ENCODE measurements around the gene CLIC2. TPM values are rescaled to one million over a fixed set of nuclear protein-coding genes. Genes with fewer than 3 reads are reported as not detected.
A peak's percentile ranks its signal among the peaks of the same experiment; 100 is the strongest.
"Not testable (repeated sequence)": the region's sequence is repeated elsewhere in the genome, so short reads cannot be mapped to it uniquely, and the experiment has no call there.

Gene CLIC2
- polyA plus RNA-seq, 4 donors, result 0.89 to 9.9 (median 5.8) TPM

GRCh38 chrX:155345689-155346088 lies 11.3 kb upstream of the CLIC2 start:
- not testable (repeated sequence) for H3K4me3 ChIP-seq (ENCODE audit: low read depth in 1 of 3, low read length in 3 of 3); H3K9me3 ChIP-seq (ENCODE audit: control insufficient read depth in 2 of 2, insufficient read depth in 1 of 2, low read depth in 1 of 2, low read length in 1 of 2); DNase-seq; H3K27me3 ChIP-seq (ENCODE audit: control insufficient read depth in 3 of 3, insufficient read depth in 3 of 3, low read length in 3 of 3); H3K4me1 ChIP-seq (ENCODE audit: control insufficient read depth in 3 of 3, insufficient read depth in 2 of 3, low read depth in 1 of 3, low read length in 2 of 3); FAIRE-seq; H3K27ac ChIP-seq (ENCODE audit: low read depth in 1 of 3, low read length in 2 of 3); H3K36me3 ChIP-seq (ENCODE audit: control insufficient read depth in 3 of 3, insufficient read depth in 2 of 3, low read depth in 1 of 3, low read length in 3 of 3)
- WGBS, 3 donors, result no CpG with 5 or more reads among the region's 1 CpG

DNA sequence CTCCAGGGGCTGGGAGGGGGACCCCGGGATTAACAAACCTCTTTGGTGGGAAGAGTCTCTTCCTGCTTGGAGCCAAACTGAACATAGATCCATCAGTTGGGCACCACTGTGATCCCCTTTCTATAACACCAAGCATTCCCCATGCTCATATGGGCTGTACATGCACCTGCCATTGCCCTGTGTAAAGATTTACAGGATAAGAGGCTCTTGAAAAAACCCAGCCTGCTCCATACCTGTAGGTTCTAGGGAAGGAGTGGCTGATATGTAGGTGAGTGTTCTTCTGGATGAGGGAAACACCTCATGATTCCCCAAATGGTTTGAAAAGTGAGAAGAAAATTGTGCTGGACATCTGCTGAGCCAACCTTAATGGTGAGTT lies 911 bp upstream of the CLIC2 start:
- H3K4me1 ChIP-seq (ENCODE audit: control insufficient read depth in 3 of 3, insufficient read depth in 2 of 3, low read depth in 1 of 3, low read length in 2 of 3); FAIRE-seq; H3K36me3 ChIP-seq (ENCODE audit: control insufficient read depth in 3 of 3, insufficient read depth in 2 of 3, low read depth in 1 of 3, low read length in 3 of 3); H3K9me3 ChIP-seq (ENCODE audit: control insufficient read depth in 2 of 2, insufficient read depth in 1 of 2, low read depth in 1 of 2, low read length in 1 of 2); H3K27me3 ChIP-seq (ENCODE audit: control insufficient read depth in 3 of 3, insufficient read depth in 3 of 3, low read length in 3 of 3); DNase-seq; H3K4me3 ChIP-seq (ENCODE audit: low read depth in 1 of 3, low read length in 3 of 3): not testable (repeated sequence)
- H3K27ac ChIP-seq (ENCODE audit: low read depth in 1 of 3, low read length in 2 of 3), result peak overlapping the region in 1 of 3 donors; percentile 20
- 25 to 60% (median 45%) methylated on average over 1 of the region's 1 CpG for WGBS, 3 donors

DNA sequence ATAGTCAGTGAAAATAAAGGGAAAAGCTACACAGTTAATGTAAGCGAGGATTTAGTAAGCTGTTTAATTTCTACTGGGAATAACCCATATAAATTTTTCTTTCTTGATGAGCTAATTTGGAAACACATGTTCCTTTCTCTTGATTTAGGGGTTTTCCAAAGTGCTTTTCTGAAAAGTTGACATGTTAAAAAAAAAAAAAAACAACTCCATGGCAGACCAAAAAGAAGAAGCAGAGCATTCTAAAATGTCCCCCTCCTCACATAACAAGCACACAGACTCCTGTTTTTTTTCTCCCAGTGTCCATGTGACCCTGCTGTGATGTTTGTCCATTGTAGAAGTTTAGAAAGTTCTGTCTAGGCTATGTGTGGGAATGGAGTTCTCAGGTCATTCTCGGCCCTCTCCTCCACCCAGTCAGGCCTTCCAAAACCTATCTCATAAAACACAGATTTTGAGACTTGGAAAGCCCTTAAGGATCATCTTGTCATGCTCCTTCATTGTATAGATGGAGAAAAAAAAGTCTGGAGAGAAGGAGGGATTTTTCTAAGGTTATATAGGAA lies 792 bp downstream of the CLIC2 start:
- Histone ChIP-seq H3K9me3 (ENCODE audit: control insufficient read depth in 2 of 2, insufficient read depth in 1 of 2, low read depth in 1 of 2, low read length in 1 of 2) (no peaks in the 10 kb centered on the region), H3K4me1 (ENCODE audit: control insufficient read depth in 3 of 3, insufficient read depth in 2 of 3, low read depth in 1 of 3, low read length in 2 of 3) (no peaks in the 10 kb centered on the region), H3K27ac (ENCODE audit: low read depth in 1 of 3, low read length in 2 of 3) (peak overlapping the region in 1 of 3 donors; percentile 72), H3K36me3 (ENCODE audit: control insufficient read depth in 3 of 3, insufficient read depth in 2 of 3, low read depth in 1 of 3, low read length in 3 of 3) (no peaks in the 10 kb centered on the region), H3K4me3 (ENCODE audit: low read depth in 1 of 3, low read length in 3 of 3) (no peak overlapping the region), H3K27me3 (ENCODE audit: control insufficient read depth in 3 of 3, insufficient read depth in 3 of 3, low read length in 3 of 3) (no peaks in the 10 kb centered on the region)
- 42 to 80% (median 52%) methylated on average over 2 of the region's 2 CpGs for WGBS, 3 donors
- DNase-seq (no peak), FAIRE-seq (no peak)

DNA sequence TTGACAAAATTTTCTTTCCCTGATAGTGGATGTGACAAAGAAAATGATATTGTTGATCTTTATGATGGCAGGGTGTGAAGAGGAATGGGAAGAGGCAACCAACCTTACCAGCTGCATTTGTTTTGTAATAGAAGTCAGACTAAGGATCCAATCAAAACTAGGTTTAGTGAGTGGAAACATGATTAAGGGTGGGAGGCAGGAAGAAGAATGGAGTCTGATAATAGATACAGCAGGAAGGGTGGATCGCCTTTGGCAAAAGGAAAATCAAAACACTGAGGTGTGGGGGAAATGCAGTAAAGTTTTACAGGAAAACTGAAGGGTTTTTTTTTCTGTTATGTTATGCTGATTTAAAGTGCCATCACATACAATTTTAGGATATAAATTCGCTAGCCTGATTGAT lies 3.4 kb downstream of the CLIC2 start:
- no peak for DNase-seq
- Histone ChIP-seq H3K27ac (ENCODE audit: low read depth in 1 of 3, low read length in 2 of 3) (no peak overlapping the region), H3K4me1 (ENCODE audit: control insufficient read depth in 3 of 3, insufficient read depth in 2 of 3, low read depth in 1 of 3, low read length in 2 of 3) (no peaks in the 10 kb centered on the region), H3K36me3 (ENCODE audit: control insufficient read depth in 3 of 3, insufficient read depth in 2 of 3, low read depth in 1 of 3, low read length in 3 of 3) (no peaks in the 10 kb centered on the region), H3K4me3 (ENCODE audit: low read depth in 1 of 3, low read length in 3 of 3) (no peak overlapping the region), H3K27me3 (ENCODE audit: control insufficient read depth in 3 of 3, insufficient read depth in 3 of 3, low read length in 3 of 3) (no peaks in the 10 kb centered on the region), H3K9me3 (ENCODE audit: control insufficient read depth in 2 of 2, insufficient read depth in 1 of 2, low read depth in 1 of 2, low read length in 1 of 2) (no peaks in the 10 kb centered on the region)
- WGBS, 3 donors, result 31 to 64% (median 46%) methylated on average over 2 of the region's 2 CpGs
- no peak for FAIRE-seq

- Histone ChIP-seq H3K27me3 (ENCODE audit: control insufficient read depth in 3 of 3, insufficient read depth in 3 of 3, low read length in 3 of 3) (no peaks in the 10 kb centered on the region), H3K27ac (ENCODE audit: low read depth in 1 of 3, low read length in 2 of 3) (no peak overlapping the region), H3K9me3 (ENCODE audit: control insufficient read depth in 2 of 2, insufficient read depth in 1 of 2, low read depth in 1 of 2, low read length in 1 of 2) (no peaks in the 10 kb centered on the region), H3K36me3 (ENCODE audit: control insufficient read depth in 3 of 3, insufficient read depth in 2 of 3, low read depth in 1 of 3, low read length in 3 of 3) (no peaks in the 10 kb centered on the region), H3K4me3 (ENCODE audit: low read depth in 1 of 3, low read length in 3 of 3) (no peak overlapping the region), H3K4me1 (ENCODE audit: control insufficient read depth in 3 of 3, insufficient read depth in 2 of 3, low read depth in 1 of 3, low read length in 2 of 3) (no peaks in the 10 kb centered on the region)
- FAIRE-seq, result no peak
- no peak for DNase-seq
- 47 to 56% (median 55%) methylated on average over 4 of the region's 4 CpGs for WGBS, 3 donors
Measured at GRCh38 chrX:155329293-155329692, 5.1 kb downstream of the CLIC2 start.

GRCh38 chrX:155326610-155327009 lies 7.8 kb downstream of the CLIC2 start:
- 70 to 77% (median 75%) methylated on average over 2 of the region's 2 CpGs for WGBS, 3 donors
- Histone ChIP-seq H3K27me3 (ENCODE audit: control insufficient read depth in 3 of 3, insufficient read depth in 3 of 3, low read length in 3 of 3) (no peaks in the 10 kb centered on the region), H3K36me3 (ENCODE audit: control insufficient read depth in 3 of 3, insufficient read depth in 2 of 3, low read depth in 1 of 3, low read length in 3 of 3) (no peaks in the 10 kb centered on the region), H3K9me3 (ENCODE audit: control insufficient read depth in 2 of 2, insufficient read depth in 1 of 2, low read depth in 1 of 2, low read length in 1 of 2) (no peaks in the 10 kb centered on the region), H3K27ac (ENCODE audit: low read depth in 1 of 3, low read length in 2 of 3) (no peak overlapping the region), H3K4me1 (ENCODE audit: control insufficient read depth in 3 of 3, insufficient read depth in 2 of 3, low read depth in 1 of 3, low read length in 2 of 3) (no peaks in the 10 kb centered on the region), H3K4me3 (ENCODE audit: low read depth in 1 of 3, low read length in 3 of 3) (no peak overlapping the region)
- no peak for DNase-seq
- no peak for FAIRE-seq

DNA sequence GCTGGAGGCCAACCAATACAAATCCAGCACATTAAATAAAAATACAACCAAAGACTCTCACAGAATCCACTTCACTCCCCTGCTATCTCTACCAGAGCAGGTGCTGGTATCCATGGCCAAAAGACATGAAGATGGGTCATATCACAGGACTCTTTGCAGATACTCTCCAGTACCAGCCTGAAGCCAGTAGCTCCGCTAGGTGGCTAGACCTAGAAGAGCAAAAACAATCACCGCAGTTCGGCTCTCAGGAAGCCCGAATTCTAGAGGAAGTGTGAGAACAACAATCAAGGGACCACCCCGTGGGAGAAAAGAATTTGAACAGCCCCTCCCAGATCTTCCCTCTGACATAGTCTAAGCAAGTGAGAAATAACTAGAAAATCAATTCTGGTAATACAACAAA lies 20.2 kb downstream of the CLIC2 start:
- no peaks in the 10 kb centered on the region for H3K4me1 ChIP-seq (ENCODE audit: control insufficient read depth in 3 of 3, insufficient read depth in 2 of 3, low read depth in 1 of 3, low read length in 2 of 3)
- H3K9me3 ChIP-seq (ENCODE audit: control insufficient read depth in 2 of 2, insufficient read depth in 1 of 2, low read depth in 1 of 2, low read length in 1 of 2), result peaks cover 0 to 3% of the 10 kb centered on the region in 2 donors
- no peak overlapping the region for H3K4me3 ChIP-seq (ENCODE audit: low read depth in 1 of 3, low read length in 3 of 3)
- H3K27me3 ChIP-seq (ENCODE audit: control insufficient read depth in 3 of 3, insufficient read depth in 3 of 3, low read length in 3 of 3), result no peaks in the 10 kb centered on the region
- no peak overlapping the region for H3K27ac ChIP-seq (ENCODE audit: low read depth in 1 of 3, low read length in 2 of 3)
- DNase-seq, result no peak
- FAIRE-seq, result no peak
- WGBS, 3 donors, result 72 to 84% (median 74%) methylated on average over 5 of the region's 5 CpGs
- H3K36me3 ChIP-seq (ENCODE audit: control insufficient read depth in 3 of 3, insufficient read depth in 2 of 3, low read depth in 1 of 3, low read length in 3 of 3), result no peaks in the 10 kb centered on the region

GRCh38 chrX:155313766-155314165 lies 20.6 kb downstream of the CLIC2 start:
- DNase-seq (no peak), FAIRE-seq (no peak)
- WGBS, 3 donors, result 64 to 75% (median 72%) methylated on average over 4 of the region's 4 CpGs
- no peak overlapping the region for H3K27ac ChIP-seq (ENCODE audit: low read depth in 1 of 3, low read length in 2 of 3)
- no peaks in the 10 kb centered on the region for H3K4me1 ChIP-seq (ENCODE audit: control insufficient read depth in 3 of 3, insufficient read depth in 2 of 3, low read depth in 1 of 3, low read length in 2 of 3)
- H3K4me3 ChIP-seq (ENCODE audit: low read depth in 1 of 3, low read length in 3 of 3), result no peak overlapping the region
- no peaks in the 10 kb centered on the region for H3K36me3 ChIP-seq (ENCODE audit: control insufficient read depth in 3 of 3, insufficient read depth in 2 of 3, low read depth in 1 of 3, low read length in 3 of 3)
- no peaks in the 10 kb centered on the region for H3K27me3 ChIP-seq (ENCODE audit: control insufficient read depth in 3 of 3, insufficient read depth in 3 of 3, low read length in 3 of 3)
- peaks cover 0 to 3% of the 10 kb centered on the region in 2 donors for H3K9me3 ChIP-seq (ENCODE audit: control insufficient read depth in 2 of 2, insufficient read depth in 1 of 2, low read depth in 1 of 2, low read length in 1 of 2)

GRCh38 chrX:155293771-155294170 lies 40.6 kb downstream of the CLIC2 start:
- FAIRE-seq, result no peak
- Histone ChIP-seq H3K27me3 (ENCODE audit: control insufficient read depth in 3 of 3, insufficient read depth in 3 of 3, low read length in 3 of 3) (no peaks in the 10 kb centered on the region), H3K4me1 (ENCODE audit: control insufficient read depth in 3 of 3, insufficient read depth in 2 of 3, low read depth in 1 of 3, low read length in 2 of 3) (no peaks in the 10 kb centered on the region), H3K4me3 (ENCODE audit: low read depth in 1 of 3, low read length in 3 of 3) (no peak overlapping the region), H3K36me3 (ENCODE audit: control insufficient read depth in 3 of 3, insufficient read depth in 2 of 3, low read depth in 1 of 3, low read length in 3 of 3) (no peaks in the 10 kb centered on the region), H3K9me3 (ENCODE audit: control insufficient read depth in 2 of 2, insufficient read depth in 1 of 2, low read depth in 1 of 2, low read length in 1 of 2) (no peaks in the 10 kb centered on the region), H3K27ac (ENCODE audit: low read depth in 1 of 3, low read length in 2 of 3) (no peak overlapping the region)
- no peak for DNase-seq

Measured in small intestine (tissue), 7 donors.